WERI-Rb-1 (cell line): ENCODE measurements around the gene MBTPS1.

ENCODE experiments used
- DNase-seq: peaks from one replicate; pipeline ENCODE4 v3.0.0-alpha.2; 2020
- H3K27ac ChIP-seq: fragments of 250-450 bp; sonication (Bioruptor Pico); 2 replicates; pipeline ENCODE4 v1.5.1; 2020; ENCODE audit warnings: mild to moderate bottlenecking, moderate library complexity
- H3K27me3 ChIP-seq: fragments of 250-450 bp; sonication (Bioruptor Pico); 2 replicates; pipeline ENCODE4 v1.5.1; 2021; ENCODE audit warnings: mild to moderate bottlenecking, low read depth, moderate library complexity; ENCODE audit not compliant: insufficient read depth, severe bottlenecking
- H3K36me3 ChIP-seq: fragments of 250-450 bp; sonication (Bioruptor Pico); 2 replicates; pipeline ENCODE4 v1.5.1; 2020; ENCODE audit warnings: mild to moderate bottlenecking, moderate library complexity
- H3K4me3 ChIP-seq: 2 replicates; pipeline ENCODE4 v1.5.1; 2011; ENCODE audit warnings: low read depth, mild to moderate bottlenecking, control low read depth, low read length
- H3K9me3 ChIP-seq: fragments of 250-450 bp; sonication (Bioruptor Pico); 2 replicates; pipeline ENCODE4 v1.5.1; 2021; ENCODE audit warnings: mild to moderate bottlenecking, moderate library complexity; ENCODE audit not compliant: severe bottlenecking
- CTCF ChIP-seq: IDR thresholded peaks from 2 replicates; pipeline ENCODE4 v1.5.1; 2011; ENCODE audit warnings: low read depth, mild to moderate bottlenecking, control low read depth, inconsistent platforms, low read length

The MBTPS1 gene

GRCh38 chr16:84138824-84139627 is 22.3 kb upstream of the MBTPS1 start:
- no peak for TF ChIP-seq CTCF
- DNase-seq = no peak
- no peaks in the 10 kb centered on the region for H3K9me3 ChIP-seq
- no peak overlapping the region for H3K4me3 ChIP-seq
- no peaks in the 10 kb centered on the region for H3K27me3 ChIP-seq
- H3K36me3 ChIP-seq = no peaks in the 10 kb centered on the region
- H3K27ac ChIP-seq = peak overlapping the region; percentile 78

GRCh38 chr16:84138500-84138823 is 21.7 kb upstream of the MBTPS1 start:
- no peaks in the 10 kb centered on the region for H3K36me3 ChIP-seq
- H3K4me3 ChIP-seq = no peak overlapping the region
- TF ChIP-seq CTCF = no peak
- H3K27ac ChIP-seq = peak overlapping the region; percentile 78
- H3K27me3 ChIP-seq = no peaks in the 10 kb centered on the region
- DNase-seq = no peak
- H3K9me3 ChIP-seq = no peaks in the 10 kb centered on the region

- H3K36me3 ChIP-seq = no peaks in the 10 kb centered on the region
- TF ChIP-seq CTCF = no peak
- no peak overlapping the region for H3K4me3 ChIP-seq
- no peak for DNase-seq
- no peak overlapping the region for H3K27ac ChIP-seq
- no peaks in the 10 kb centered on the region for H3K9me3 ChIP-seq
- H3K27me3 ChIP-seq = no peaks in the 10 kb centered on the region
Observed at GRCh38 chr16:84137769-84138357, 21.1 kb upstream of the MBTPS1 start.

- Histone ChIP-seq H3K36me3 (no peaks in the 10 kb centered on the region), H3K27ac (no peak overlapping the region), H3K27me3 (no peaks in the 10 kb centered on the region), H3K4me3 (no peak overlapping the region), H3K9me3 (no peaks in the 10 kb centered on the region)
- TF ChIP-seq CTCF = no peak
- DNase-seq = no peak
Observed at GRCh38 chr16:84137287-84137686, 20.5 kb upstream of the MBTPS1 start.

GRCh38 chr16:84136331-84137125 is 19.8 kb upstream of the MBTPS1 start:
- Histone ChIP-seq H3K4me3 (no peak overlapping the region), H3K27ac (no peak overlapping the region), H3K36me3 (no peaks in the 10 kb centered on the region), H3K27me3 (no peaks in the 10 kb centered on the region), H3K9me3 (no peaks in the 10 kb centered on the region)
- TF ChIP-seq CTCF = no peak
- no peak for DNase-seq
